ENCODE measurements around the gene PLXND1.

The PLXND1 gene

DNA sequence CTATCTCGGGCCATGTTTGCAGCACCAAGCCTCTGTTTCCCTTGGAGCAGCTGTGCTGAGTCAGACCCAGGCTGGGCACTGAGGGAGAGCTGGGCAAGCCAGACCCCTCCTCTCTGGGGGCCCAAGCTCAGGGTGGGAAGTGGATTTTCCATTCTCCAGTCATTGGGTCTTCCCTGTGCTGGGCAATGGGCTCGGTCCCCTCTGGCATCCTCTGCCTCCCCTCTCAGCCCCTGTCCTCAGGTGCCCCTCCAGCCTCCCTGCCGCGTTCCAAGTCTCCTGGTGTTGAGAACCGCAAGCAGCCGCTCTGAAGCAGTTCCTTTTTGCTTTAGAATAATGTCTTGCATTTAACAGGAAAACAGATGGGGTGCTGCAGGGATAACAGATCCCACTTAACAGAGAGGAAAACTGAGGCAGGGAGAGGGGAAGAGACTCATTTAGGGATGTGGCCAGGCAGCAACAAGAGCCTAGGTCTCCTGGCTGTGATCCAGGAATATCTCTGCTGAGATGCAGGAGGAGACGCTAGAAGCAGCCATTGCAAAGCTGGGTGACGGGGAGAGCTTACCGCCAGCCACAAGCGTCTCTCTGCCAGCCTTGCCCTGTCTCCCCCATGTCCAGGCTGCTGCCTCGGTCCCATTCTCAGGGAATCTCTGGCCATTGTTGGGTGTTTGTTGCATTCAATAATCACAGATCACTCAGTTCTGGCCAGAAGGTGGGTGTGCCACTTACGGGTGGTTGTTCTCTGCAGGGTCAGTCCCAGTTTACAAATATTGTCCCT, 76.9 kb downstream of the PLXND1 start:
- ChIA-PET CTCF (no interaction called here), POLR2A (no interaction called here)
- no peak for DNase-seq (ENCODE audit: extremely low spot score)
- TF ChIP-seq, protein P1, sequence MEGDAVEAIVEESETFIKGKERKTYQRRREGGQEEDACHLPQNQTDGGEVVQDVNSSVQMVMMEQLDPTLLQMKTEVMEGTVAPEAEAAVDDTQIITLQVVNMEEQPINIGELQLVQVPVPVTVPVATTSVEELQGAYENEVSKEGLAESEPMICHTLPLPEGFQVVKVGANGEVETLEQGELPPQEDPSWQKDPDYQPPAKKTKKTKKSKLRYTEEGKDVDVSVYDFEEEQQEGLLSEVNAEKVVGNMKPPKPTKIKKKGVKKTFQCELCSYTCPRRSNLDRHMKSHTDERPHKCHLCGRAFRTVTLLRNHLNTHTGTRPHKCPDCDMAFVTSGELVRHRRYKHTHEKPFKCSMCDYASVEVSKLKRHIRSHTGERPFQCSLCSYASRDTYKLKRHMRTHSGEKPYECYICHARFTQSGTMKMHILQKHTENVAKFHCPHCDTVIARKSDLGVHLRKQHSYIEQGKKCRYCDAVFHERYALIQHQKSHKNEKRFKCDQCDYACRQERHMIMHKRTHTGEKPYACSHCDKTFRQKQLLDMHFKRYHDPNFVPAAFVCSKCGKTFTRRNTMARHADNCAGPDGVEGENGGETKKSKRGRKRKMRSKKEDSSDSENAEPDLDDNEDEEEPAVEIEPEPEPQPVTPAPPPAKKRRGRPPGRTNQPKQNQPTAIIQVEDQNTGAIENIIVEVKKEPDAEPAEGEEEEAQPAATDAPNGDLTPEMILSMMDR (IDR thresholded peaks at IDR 0.05; ENCODE audit: control extremely low read depth, extremely low read depth, low read depth, missing control alignments): no peak

DNA sequence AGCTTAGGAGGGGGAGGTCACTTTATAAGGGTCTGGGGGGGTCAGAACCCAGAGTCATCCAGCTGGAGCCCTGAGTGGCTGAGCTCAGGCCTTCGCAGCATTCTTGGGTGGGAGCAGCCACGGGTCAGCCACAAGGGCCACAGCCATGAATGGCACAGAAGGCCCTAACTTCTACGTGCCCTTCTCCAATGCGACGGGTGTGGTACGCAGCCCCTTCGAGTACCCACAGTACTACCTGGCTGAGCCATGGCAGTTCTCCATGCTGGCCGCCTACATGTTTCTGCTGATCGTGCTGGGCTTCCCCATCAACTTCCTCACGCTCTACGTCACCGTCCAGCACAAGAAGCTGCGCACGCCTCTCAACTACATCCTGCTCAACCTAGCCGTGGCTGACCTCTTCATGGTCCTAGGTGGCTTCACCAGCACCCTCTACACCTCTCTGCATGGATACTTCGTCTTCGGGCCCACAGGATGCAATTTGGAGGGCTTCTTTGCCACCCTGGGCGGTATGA, 77.8 kb downstream of the PLXND1 start, which contains the start of gene RHO:
RHO (plus strand) TSS at position 51 of the 512 bp plus-strand sequence; CDS start at position 146, 95 bp downstream.
- CTCF ChIA-PET: interaction anchor here (1.1 kb wide), 1 partner anchor 11 kb away, joined by 3 read pairs; no protein-coding TSS in a partner anchor
- DNase-seq (ENCODE audit: extremely low spot score): no peak
- POLR2A ChIA-PET: no interaction called here
- TF ChIP-seq, protein P1 (IDR thresholded peaks at IDR 0.05; ENCODE audit: control extremely low read depth, extremely low read depth, low read depth, missing control alignments): no peak

GRCh38 chr3:129527262-129527661, 79.2 kb downstream of the PLXND1 start:
- CTCF ChIA-PET: no interaction called here

DNA sequence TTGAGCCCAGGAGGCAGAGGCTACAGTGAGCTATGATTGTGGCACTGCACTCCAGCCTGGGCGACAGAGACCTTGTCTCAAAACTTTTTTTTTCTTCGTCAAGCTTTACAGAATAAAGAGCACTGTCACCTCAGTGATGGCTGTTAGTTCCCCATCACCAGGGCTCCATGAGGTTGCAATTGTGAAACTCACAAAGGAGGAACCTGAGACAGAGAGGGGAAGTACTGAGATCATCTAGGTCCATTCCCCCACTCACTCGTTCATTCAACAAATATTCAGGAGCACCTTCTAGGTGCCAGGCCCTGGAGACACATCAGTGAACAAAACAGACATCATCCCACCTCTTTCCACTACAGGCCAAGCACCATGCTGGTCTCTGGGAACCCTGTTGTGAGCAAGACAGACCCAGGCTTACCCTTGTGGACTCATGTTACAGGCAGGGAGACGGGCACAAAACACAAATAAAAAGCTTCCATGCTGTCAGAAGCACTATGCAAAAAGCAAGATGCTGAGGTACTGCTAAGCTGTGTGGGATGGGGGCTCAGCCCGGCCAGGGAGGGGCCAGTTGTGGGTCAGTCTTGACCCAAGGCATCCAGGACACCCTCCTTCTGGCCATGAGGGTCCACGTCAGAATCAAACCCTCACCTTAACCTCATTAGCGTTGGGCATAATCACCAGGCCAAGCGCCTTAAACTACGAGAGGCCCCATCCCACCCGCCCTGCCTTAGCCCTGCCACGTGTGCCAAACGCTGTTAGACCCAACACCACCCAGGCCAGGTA, 80.2 kb downstream of the PLXND1 start:
- CTCF ChIA-PET: interaction anchor here (0.7 to 1.4 kb wide), 3 partner anchors 8 to 43 kb away, joined by 3 to 6 read pairs (median 3); no protein-coding TSS in a partner anchor
- peak; percentile 86 for DNase-seq (ENCODE audit: extremely low spot score)
- TF ChIP-seq, protein P1 (IDR thresholded peaks at IDR 0.05; ENCODE audit: control extremely low read depth, extremely low read depth, low read depth, missing control alignments): no peak
- POLR2A ChIA-PET: no interaction called here

More at GRCh38 chr3:129527262-129527661, 79.2 kb downstream of the PLXND1 start:
- DNase-seq (ENCODE audit: extremely low spot score): no peak
- TF ChIP-seq, protein P1 (IDR thresholded peaks at IDR 0.05; ENCODE audit: control extremely low read depth, extremely low read depth, low read depth, missing control alignments): no peak
- POLR2A ChIA-PET: no interaction called here

DNA sequence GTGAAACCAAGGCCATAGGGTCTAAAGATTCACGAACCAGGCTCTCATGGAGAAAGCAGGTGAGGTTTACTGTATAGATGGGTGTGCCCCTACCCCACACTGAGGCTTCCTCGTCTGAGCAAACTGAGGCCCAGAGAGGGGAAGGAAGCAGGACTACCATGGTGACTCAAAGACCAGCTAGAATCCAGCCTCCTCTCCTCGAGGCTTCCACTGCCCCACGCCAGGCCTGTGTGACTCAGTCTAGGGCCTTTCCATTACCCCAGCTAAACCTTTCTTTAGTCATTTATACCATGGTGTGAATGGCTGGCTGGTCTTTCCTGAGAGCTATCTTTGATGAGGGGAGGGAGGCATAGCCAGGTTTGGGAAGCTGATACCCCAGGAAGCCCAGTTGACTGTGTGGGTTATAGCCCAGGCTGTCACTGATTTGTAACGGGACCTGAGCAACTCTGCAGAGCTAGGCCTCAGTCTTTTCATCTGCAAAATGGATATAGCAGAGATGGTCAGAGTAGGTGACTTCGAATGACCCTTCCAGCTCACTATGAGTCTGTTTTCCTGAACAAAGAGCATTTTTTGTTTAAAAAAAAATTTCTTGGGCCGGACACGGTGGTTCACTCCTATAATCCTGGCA, 81.0 kb downstream of the PLXND1 start:
- TF ChIP-seq, protein P1 (IDR thresholded peaks at IDR 0.05; ENCODE audit: control extremely low read depth, extremely low read depth, low read depth, missing control alignments): no peak
- ChIA-PET POLR2A (no interaction called here), CTCF (interaction anchor here (0.6 to 1.5 kb wide), 5 partner anchors 9 to 142 kb away, joined by 3 to 6 read pairs (median 3); no protein-coding TSS in a partner anchor)
- DNase-seq (ENCODE audit: extremely low spot score): no peak

DNA sequence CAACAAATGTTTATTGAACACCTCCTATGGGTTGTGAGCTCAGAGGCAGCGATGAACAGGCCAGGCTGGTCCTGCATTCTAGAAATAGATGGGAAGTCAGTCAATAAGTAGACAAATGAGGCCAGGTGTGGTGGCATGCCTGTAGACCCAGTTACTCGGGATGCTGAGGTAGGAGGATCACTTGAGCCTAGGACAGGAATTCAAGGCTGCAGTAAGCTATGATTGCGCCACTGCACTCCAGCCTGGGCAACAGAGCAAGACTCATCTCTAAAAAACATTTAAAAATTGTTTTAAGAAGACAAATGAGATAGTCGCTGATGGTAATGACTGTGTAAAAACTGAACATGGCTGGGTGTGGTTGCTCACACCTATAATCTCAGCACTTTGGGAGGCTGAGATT, 82.4 kb downstream of the PLXND1 start:
- TF ChIP-seq, protein P1 (IDR thresholded peaks at IDR 0.05; ENCODE audit: control extremely low read depth, extremely low read depth, low read depth, missing control alignments): no peak
- ChIA-PET POLR2A (no interaction called here), CTCF (interaction anchor here (0.7 to 2.0 kb wide), 6 partner anchors 9 to 34 kb away, joined by 3 to 6 read pairs (median 4); no protein-coding TSS in a partner anchor)
- no peak for DNase-seq (ENCODE audit: extremely low spot score)
